ENCODE measurements around the gene VAPA. TPM values are rescaled to one million over a fixed set of nuclear protein-coding genes. Genes with fewer than 3 reads are reported as not detected.

The VAPA gene
- polyA plus RNA-seq, 1 of the 3 experiments (the other 2 are of a cell fraction): 109 TPM

- H3K4me3 ChIP-seq (ENCODE audit: low read depth in 2 of 2, low read length in 1 of 2): no peak overlapping the region
- no peak overlapping the region for H3K27ac ChIP-seq (ENCODE audit: low read depth in 2 of 2, low read length in 1 of 2)
- H3K4me1 ChIP-seq (ENCODE audit: control insufficient read depth in 1 of 2, insufficient read depth in 2 of 2, low read depth in 1 of 2, low read length in 1 of 2): no peaks in the 10 kb centered on the region
- ChIA-PET POLR2A (no interaction called here), CTCF (interaction anchor here (1.1 to 4.8 kb wide), 2 partner anchors 13 to 303 kb away, joined by 3 to 23 read pairs; no protein-coding TSS in a partner anchor)
- no peaks in the 10 kb centered on the region for H4K20me1 ChIP-seq (ENCODE audit: insufficient read depth)
- no peak overlapping the region for H3K9ac ChIP-seq
- DNase-seq: no peak
- no peaks in the 10 kb centered on the region for H3F3A ChIP-seq (replicated peaks; ENCODE audit: insufficient read depth)
- H3K4me2 ChIP-seq: no peak overlapping the region
- H3K9me3 ChIP-seq: no peaks in the 10 kb centered on the region
- TF ChIP-seq FOXJ3 (CRISPR knock-in tag; IDR thresholded peaks at IDR 0.05) (no peak), MXI1 (IDR thresholded peaks at IDR 0.05; ENCODE audit: low read depth, low read length) (no peak), EZH2phosphoT487 (IDR thresholded peaks at IDR 0.05; ENCODE audit: borderline replicate concordance, low read depth) (no peak), IRF3 (IDR thresholded peaks at IDR 0.05; ENCODE audit: low read depth, low read length) (no peak), ZBTB33 (IDR thresholded peaks at IDR 0.05; ENCODE audit: borderline replicate concordance, low read depth) (no peak), TCF12 (IDR thresholded peaks at IDR 0.05) (no peak), GATA2 (CRISPR knock-in tag; IDR thresholded peaks at IDR 0.05) (no peak)
- H3K36me3 ChIP-seq (replicated peaks in 1 of 2; ENCODE audit: control insufficient read depth in 1 of 2, insufficient read depth in 2 of 2, low read length in 1 of 2): no peaks in the 10 kb centered on the region
- H3K9me2 ChIP-seq: no peaks in the 10 kb centered on the region
- no peaks in the 10 kb centered on the region; the same call in 1 of the 2 replicates for H3K27me3 ChIP-seq (ENCODE audit: insufficient read depth)
- H3K79me2 ChIP-seq (ENCODE audit: insufficient read depth): no peaks in the 10 kb centered on the region
- 74% methylated on average over 5 of the region's 5 CpGs for WGBS (ENCODE audit: low lambda C conversion rate)
- no peak overlapping the region for H2AFZ ChIP-seq (ENCODE audit: low read depth)
These were observed 70.3 kb downstream of the VAPA start for GRCh38 chr18:9984080-9984479.

- ChIA-PET CTCF (interaction anchor here (4.8 kb wide), 1 partner anchor 14 kb away, joined by 23 read pairs; no protein-coding TSS in a partner anchor), POLR2A (no interaction called here)
- Histone ChIP-seq H3K4me1 (ENCODE audit: control insufficient read depth in 1 of 2, insufficient read depth in 2 of 2, low read depth in 1 of 2, low read length in 1 of 2) (no peaks in the 10 kb centered on the region), H3K4me2 (no peak overlapping the region), H3K9me2 (no peaks in the 10 kb centered on the region), H3K4me3 (ENCODE audit: low read depth in 2 of 2, low read length in 1 of 2) (no peak overlapping the region), H3K27me3 (ENCODE audit: insufficient read depth) (no peaks in the 10 kb centered on the region; the same call in 1 of the 2 replicates), H3K9ac (no peak overlapping the region), H3K79me2 (ENCODE audit: insufficient read depth) (no peaks in the 10 kb centered on the region), H3K27ac (ENCODE audit: low read depth in 2 of 2, low read length in 1 of 2) (no peak overlapping the region), H4K20me1 (ENCODE audit: insufficient read depth) (no peaks in the 10 kb centered on the region), H3K9me3 (no peaks in the 10 kb centered on the region), H3K36me3 (replicated peaks in 1 of 2; ENCODE audit: control insufficient read depth in 1 of 2, insufficient read depth in 2 of 2, low read length in 1 of 2) (no peaks in the 10 kb centered on the region), H3F3A (replicated peaks; ENCODE audit: insufficient read depth) (no peaks in the 10 kb centered on the region), H2AFZ (ENCODE audit: low read depth) (no peak overlapping the region)
- 70% methylated on average over 3 of the region's 4 CpGs for WGBS (ENCODE audit: low lambda C conversion rate)
- no peak for DNase-seq
- TF ChIP-seq ELF1 (IDR thresholded peaks at IDR 0.05): no peak
- no peak for TF ChIP-seq RCOR1 (IDR thresholded peaks at IDR 0.05; ENCODE audit: low read length)
- no peak for TF ChIP-seq RFX5 (IDR thresholded peaks at IDR 0.05; ENCODE audit: low read length)
These were observed 71.8 kb downstream of the VAPA start for GRCh38 chr18:9985641-9986040.

Data from SK-N-SH (cell line).